HepG2 (cell line): ENCODE data around the gene NEDD8. TPM values are rescaled to one million over a fixed set of nuclear protein-coding genes. Genes with fewer than 3 reads are reported as not detected.

Experiments
- ATAC-seq: fragments of 200-7000 bp; cut with Tn5 transposase; 3 replicates; pipeline ENCODE4 v1.9.1; 2020; ENCODE audit warnings: mild to moderate bottlenecking, moderate library complexity
- BruUV-seq: library from RNA; stranded (reverse); fragments of 400-500 nt; replicated peaks from 2 replicates; lab custom pipeline; 2021; lab: Mats Ljungman, UMichigan
- CTCF ChIA-PET: fragments of 300-600 bp; formaldehyde crosslinking; extraction: SDS; loops from one replicate; lab custom pipeline; 2021; ENCODE audit warnings: low total read pairs, inconsistent platforms, low intra/inter-chr PET ratio; lab: Yijun Ruan, JAX
- POLR2A ChIA-PET: fragments of 350-600 bp; sonication (Branson Sonifier 250); formaldehyde crosslinking; loops from one replicate; lab custom pipeline; 2020; ENCODE audit warnings: antibody characterized with exemption, inconsistent platforms; lab: Yijun Ruan, JAX
- DNase-seq: peaks from one replicate; pipeline ENCODE4 v3.0.0-alpha.2; 2015; ENCODE audit warnings: low spot score
- FAIRE-seq: peaks from 3 replicates; lab custom pipeline; 2011; peaks lifted over from hg19 to GRCh38; lab: Jason Lieb, UNC
- H2AFZ ChIP-seq: one replicate; pipeline ENCODE4 v1.6.1; 2011; ENCODE audit warnings: low read length, inconsistent platforms
- H3K27ac ChIP-seq: fragments of 300-600 bp; 3 replicates; pipeline ENCODE4 v1.8.0; 2011; ENCODE audit warnings: mixed run types, mild to moderate bottlenecking, mixed read lengths, low read length, inconsistent platforms; ENCODE audit not compliant: insufficient read depth; ENCODE audit errors: extremely low read length
- H3K27me3 ChIP-seq, 2 experiments: fragments of 200-600 bp in 1 of 2; 2 replicates in 1 of 2; 3 replicates in 1 of 2; pipeline versions ENCODE4 v1.6.0 to v1.8.0; 2011; ENCODE audit warnings: low read length in 2 of 2, mild to moderate bottlenecking in 2 of 2, moderate library complexity in 2 of 2, inconsistent platforms in 1 of 2; ENCODE audit not compliant: insufficient read depth in 2 of 2, control insufficient read depth in 1 of 2
- H3K36me3 ChIP-seq, 2 experiments: fragments of 200-600 bp in 1 of 2; replicated peaks in 1 of 2; 2 replicates in 1 of 2; 3 replicates in 1 of 2; pipeline versions ENCODE4 v1.5.1 to v1.8.0; 2011; ENCODE audit warnings: low read length in 2 of 2, inconsistent platforms in 1 of 2; ENCODE audit not compliant: insufficient read depth in 2 of 2, control insufficient read depth in 1 of 2
- H3K4me1 ChIP-seq: 2 replicates; pipeline ENCODE4 v1.5.1; 2012; ENCODE audit warnings: low read length, inconsistent platforms; ENCODE audit not compliant: insufficient read depth
- H3K4me2 ChIP-seq: 2 replicates; pipeline ENCODE4 v1.6.0; 2011; ENCODE audit warnings: low read depth, low read length, inconsistent platforms
- H3K4me3 ChIP-seq, 3 experiments: fragments of 200-600 bp in 1 of 3; sonication (generic), shearing (Covaris generic) in 1 of 3; replicated peaks in 1 of 3; 2 replicates each; pipeline ENCODE4 v1.5.1; 2011 to 2016; ENCODE audit warnings: low read length in 3 of 3, inconsistent platforms in 2 of 3, low read depth in 2 of 3, mild to moderate bottlenecking in 2 of 3, control low read depth in 1 of 3, mixed read lengths in 1 of 3; ENCODE audit not compliant: insufficient read depth in 1 of 3
- H3K79me2 ChIP-seq: one replicate; pipeline ENCODE4 v1.6.1; 2011; ENCODE audit warnings: low read length, inconsistent platforms; ENCODE audit not compliant: insufficient read depth
- H3K9ac ChIP-seq: 2 replicates; pipeline ENCODE4 v1.6.0; 2011; ENCODE audit warnings: mild to moderate bottlenecking, low read depth, low read length, inconsistent platforms; ENCODE audit not compliant: insufficient read depth
- H3K9me3 ChIP-seq: 2 replicates; pipeline ENCODE4 v1.5.1; 2012; ENCODE audit warnings: mild to moderate bottlenecking, low read length
- H4K20me1 ChIP-seq: 2 replicates; pipeline ENCODE4 v1.6.0; 2011; ENCODE audit warnings: inconsistent platforms, mild to moderate bottlenecking, low read length, moderate library complexity; ENCODE audit not compliant: insufficient read depth
- AGO2 ChIP-seq: fragments of 200-400 bp; formaldehyde crosslinking; optimal IDR thresholded peaks from 2 replicates; pipeline ENCODE3; 2017; ENCODE audit warnings: mild to moderate bottlenecking, low read depth, low read length, moderate library complexity
- HMGXB3 ChIP-seq: sonication (generic); formaldehyde crosslinking; IDR thresholded peaks from 2 replicates; pipeline ENCODE4 v1.4.0; 2020; ENCODE audit warnings: missing genetic modification reagents, borderline replicate concordance
- RBFOX2 ChIP-seq: fragments of 200-400 bp; formaldehyde crosslinking; IDR thresholded peaks from 2 replicates; pipeline ENCODE4 v1.6.1; 2017; ENCODE audit warnings: low read depth, mild to moderate bottlenecking, low read length
- ZNF121 ChIP-seq: sonication (generic); formaldehyde crosslinking; IDR thresholded peaks from 2 replicates; pipeline ENCODE4 v1.5.0; 2020; ENCODE audit warnings: mild to moderate bottlenecking, missing genetic modification reagents
- ZNF446 ChIP-seq: sonication (generic); formaldehyde crosslinking; IDR thresholded peaks from 2 replicates; pipeline ENCODE4 v1.5.0; 2020; ENCODE audit warnings: mild to moderate bottlenecking, missing genetic modification reagents
- WGBS: methylation state at CpG from one replicate; pipeline ENCODE4 v1.1.6; 2017; ENCODE audit warnings: low lambda C conversion rate; 5-methylcytosine and 5-hydroxymethylcytosine counted together
- in situ Hi-C: cut with HindIII; loops from 2 replicates; pipeline ENCODE4 v1.10.0; 2017; ENCODE audit warnings: low pct_unique_long_range_greater_than_20kb; ENCODE audit not compliant: extremely low pct_ligation_motif_present
- intact Hi-C: fragments of 100-400 bp; cut with micrococcal nuclease; formaldehyde crosslinking; loops from one replicate; pipeline ENCODE4 v1.10.0; 2022; ENCODE audit not compliant: unreplicated experiment
- polyA plus RNA-seq, 8 experiments: library from polyadenylated mRNA; depleted of rRNA in 3 of 8; stranded (reverse) in 7 of 8; unstranded in 1 of 8; fragments of >200 nt; fragmentation: Illumina TruSeq in 4 of 8; extraction: Trizol in 4 of 8; gene quantifications; 2 replicates each; pipeline versions ENCODE4 v1.2.1 to v1.2.3, GENCODE V29; 2011 to 2016; ENCODE audit warnings: low read depth in 4 of 8, missing spikeins in 1 of 8, mixed read lengths in 1 of 8; ENCODE audit not compliant: insufficient read depth in 1 of 8
- total RNA-seq, 5 experiments: library from RNA; depleted of rRNA; stranded (reverse); fragments of >200 nt; fragmentation: Illumina TruSeq; extraction: Trizol; gene quantifications; 2 replicates each; pipeline ENCODE4 v1.2.3, GENCODE V29; 2016; ENCODE audit warnings: low read depth in 1 of 5

The NEDD8 gene
- total and polyA plus RNA-seq, 2 of the 13 experiments (the other 11 are each of a cell fraction or from before 2014, with no cell fraction given), result 535 to 713 TPM

- TF ChIP-seq AGO2 (peak; percentile 51), ZNF446 (no peak), RBFOX2 (peak; percentile 56), HMGXB3 (CRISPR knock-in tag) (peak; percentile 81), ZNF121 (CRISPR knock-in tag) (0 out of 2 replicates have a peak, but pooled peaks have one; percentile 20)
- TF ChIP-seq, all 625 proteins: peak for 4
- intact Hi-C loops, result no loop called here
- CTCF ChIA-PET, result no interaction called here
- POLR2A ChIA-PET, result interaction anchor here (0.7 to 2.4 kb wide), 8 partner anchors 9 to 740 kb away, joined by 3 to 21 read pairs (median 6); partner anchors contain the start of genes CHMP4A, DHRS1, MDP1 and NOP9
- no peaks in the 10 kb centered on the region for H3K9me3 ChIP-seq
- H2AFZ ChIP-seq, result no peak overlapping the region
- no peak overlapping the region for H3K4me3 ChIP-seq
- ATAC-seq (no peak), FAIRE-seq (no peak), DNase-seq (no peak)
- H3K9ac ChIP-seq, result no peak overlapping the region
- peaks cover 40% of the 10 kb centered on the region for H3K4me1 ChIP-seq
- H3K36me3 ChIP-seq, result peaks cover 1 to 15% of the 10 kb centered on the region in 2 experiments; a peak in 2 of 5 replicates
- H3K27me3 ChIP-seq, result peaks cover 0 to 4% of the 10 kb centered on the region in 2 experiments; a peak in 1 of 5 replicates
- BruUV-seq, result no TSS peak
- in situ Hi-C loops, result no loop called here
- peaks cover 76% of the 10 kb centered on the region for H3K79me2 ChIP-seq
- peaks cover 7% of the 10 kb centered on the region; the same call in 1 of the 2 replicates for H4K20me1 ChIP-seq
- H3K27ac ChIP-seq, result no peak overlapping the region
- no peak overlapping the region for H3K4me2 ChIP-seq
- 90% methylated on average over 1 of the region's 1 CpG for WGBS
Measured at GRCh38 chr14:24228902-24229301, 3.3 kb downstream of the NEDD8 start.
